ENCODE results near the gene MCIDAS. TPM values are rescaled to one million over a fixed set of nuclear protein-coding genes. Genes with fewer than 3 reads are reported as not detected.

Gene MCIDAS
- total and polyA plus RNA-seq, 2 of the 8 experiments (the other 6 are each of a cell fraction or from before 2014, with no cell fraction given): 0.15 TPM; not detected in 1

- TF ChIP-seq ATF2 (IDR thresholded peaks at IDR 0.05; ENCODE audit: low read length) (no peak), SIX5 (IDR thresholded peaks at IDR 0.05; ENCODE audit: low read depth, low read length) (no peak)
Measured at GRCh38 chr5:55188656-55189540, 38.2 kb downstream of the MCIDAS start (continued).

Measured in H1 (cell line).